Small intestine (tissue), 7 donors: ENCODE data around the gene NDUFB10. TPM values are rescaled to one million over a fixed set of nuclear protein-coding genes. Genes with fewer than 3 reads are reported as not detected.
A peak's percentile ranks its signal among the peaks of the same experiment; 100 is the strongest.

Source experiments
- DNase-seq, 2 donors: peaks; one replicate each; pipeline versions ENCODE4 v3.0.0 to v3.0.0-alpha.2; 2013
- FAIRE-seq: peaks from 2 replicates; lab custom pipeline; 2012; peaks lifted over from hg19 to GRCh38; lab: Jason Lieb, UNC
- H3K27ac ChIP-seq, 3 donors: one replicate each; pipeline ENCODE4 v1.5.1; 2013; ENCODE audit warnings: low read length in 2 of 3, mild to moderate bottlenecking in 2 of 3, control low read depth in 1 of 3, inconsistent platforms in 1 of 3, low read depth in 1 of 3, moderate library complexity in 1 of 3
- H3K27me3 ChIP-seq, 3 donors: one replicate each; pipeline ENCODE4 v1.6.1; 2013; ENCODE audit warnings: low read length in 3 of 3, inconsistent platforms in 1 of 3; ENCODE audit not compliant: control insufficient read depth in 3 of 3, insufficient read depth in 3 of 3
- H3K36me3 ChIP-seq, 3 donors: one replicate each; pipeline ENCODE4 v1.6.1; 2013; ENCODE audit warnings: low read length in 3 of 3, inconsistent platforms in 1 of 3, low read depth in 1 of 3, mild to moderate bottlenecking in 1 of 3, moderate library complexity in 1 of 3; ENCODE audit not compliant: control insufficient read depth in 3 of 3, insufficient read depth in 2 of 3
- H3K4me1 ChIP-seq, 3 donors: one replicate each; pipeline ENCODE4 v1.6.1; 2013; ENCODE audit warnings: low read length in 2 of 3, inconsistent platforms in 1 of 3, low read depth in 1 of 3, mild to moderate bottlenecking in 1 of 3, moderate library complexity in 1 of 3; ENCODE audit not compliant: control insufficient read depth in 3 of 3, insufficient read depth in 2 of 3
- H3K4me3 ChIP-seq, 3 donors: one replicate each; pipeline ENCODE4 v1.5.1; 2013; ENCODE audit warnings: low read length in 3 of 3, control low read depth in 1 of 3, inconsistent platforms in 1 of 3, low read depth in 1 of 3, mild to moderate bottlenecking in 1 of 3, moderate library complexity in 1 of 3
- H3K9me3 ChIP-seq, 2 donors: one replicate each; pipeline ENCODE4 v1.6.1; 2013; ENCODE audit warnings: low read depth in 1 of 2, low read length in 1 of 2; ENCODE audit not compliant: control insufficient read depth in 2 of 2, insufficient read depth in 1 of 2
- WGBS, 3 donors: extraction: QIAGEN DNeasy Blood & Tissue Kit; methylation state at CpG; one replicate each; pipeline ENCODE4 v1.1.7; 2013; 5-methylcytosine and 5-hydroxymethylcytosine counted together
- polyA plus RNA-seq, 4 donors: library from polyadenylated mRNA; stranded (reverse) in 3 of 4; unstranded in 1 of 4; fragments of 200-250 nt in 3 of 4; fragments of 120-200 nt in 1 of 4; gene quantifications; one replicate each; pipeline versions ENCODE4 v1.2.1 to v1.2.3, GENCODE V29; 2013
- donor health status: healthy with polysubstance abuse.
- donor health status: control.
- donor health status: control.
- donor health status: Bipolar disorder and iron deficiency.
- donor health status: healthy.

The NDUFB10 gene
- polyA plus RNA-seq, 4 donors, result 132 to 544 (median 376) TPM

DNA sequence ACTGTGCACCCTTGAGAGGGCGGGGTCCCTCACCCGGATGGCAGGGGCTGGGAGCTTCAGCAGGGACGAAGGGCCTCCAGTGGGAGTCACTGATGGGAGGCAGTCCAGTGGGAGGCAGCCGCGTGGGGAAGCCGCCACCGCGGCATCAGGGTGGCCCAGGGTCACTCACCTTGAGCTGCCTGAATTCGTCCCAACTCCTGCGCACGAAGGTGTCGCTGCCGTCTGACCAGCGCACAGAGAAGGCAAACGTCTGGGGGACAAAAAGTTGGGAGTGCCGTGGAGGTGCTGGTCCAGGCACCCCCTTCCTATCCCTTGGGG is 21.4 kb downstream of the NDUFB10 start:
- H3K9me3 ChIP-seq, result no peaks in the 10 kb centered on the region
- H3K27ac ChIP-seq, result no peak overlapping the region
- WGBS, 3 donors, result 18 to 21% (median 19%) methylated on average over 16 of the region's 16 CpGs
- H3K36me3 ChIP-seq, result peaks cover 0 to 40% (median 0%) of the 10 kb centered on the region in 3 donors
- FAIRE-seq (no peak), DNase-seq (no peak)
- peaks cover 0 to 58% (median 5%) of the 10 kb centered on the region in 3 donors for H3K4me1 ChIP-seq
- H3K27me3 ChIP-seq, result peaks cover 0 to 41% (median 5%) of the 10 kb centered on the region in 3 donors
- H3K4me3 ChIP-seq, result peak overlapping the region in 1 of 3 donors; percentile 6

DNA sequence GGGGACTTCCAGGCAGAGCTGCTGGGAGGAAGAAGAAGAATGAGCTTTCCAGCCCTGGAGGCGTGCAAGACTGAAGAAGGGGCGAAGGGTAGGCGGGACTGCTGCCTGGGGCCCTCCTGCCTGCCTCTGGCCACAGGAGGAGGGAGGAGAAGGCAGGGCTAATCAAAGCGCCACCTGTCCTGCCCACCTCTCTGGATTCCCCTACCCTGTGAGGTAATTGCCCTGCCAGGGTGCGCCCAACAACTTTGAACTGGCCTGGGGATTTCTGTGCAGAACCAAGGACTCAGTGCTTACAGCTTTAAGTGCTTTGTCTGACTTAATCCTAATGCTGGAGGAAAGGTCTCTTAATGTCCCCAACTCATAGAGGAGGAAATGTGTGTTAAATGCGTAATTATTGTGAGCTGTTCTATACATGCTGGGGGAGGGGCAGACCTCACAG is 22.1 kb downstream of the NDUFB10 start, which contains the start of gene NOXO1:
Gene NOXO1 (minus strand): TSS at position 72 of the 439 bp plus-strand sequence. CDS start 290 bp downstream, outside the sequence.
- no peak for FAIRE-seq
- Histone ChIP-seq H3K9me3 (no peaks in the 10 kb centered on the region), H3K36me3 (peaks cover 0 to 40% (median 1%) of the 10 kb centered on the region in 3 donors), H3K4me1 (peaks cover 0 to 65% (median 5%) of the 10 kb centered on the region in 3 donors), H3K27ac (peak within 1 kb of the TSS; percentile 2 to 78 (median 5)), H3K27me3 (peaks cover 0 to 41% (median 5%) of the 10 kb centered on the region in 3 donors), H3K4me3 (peak within 1 kb of the TSS in 1 of 3 donors; percentile 6)
- 9 to 30% (median 18%) methylated on average over 6 of the region's 6 CpGs for WGBS, 3 donors
- peak; percentile 57 to 59 for DNase-seq

DNA sequence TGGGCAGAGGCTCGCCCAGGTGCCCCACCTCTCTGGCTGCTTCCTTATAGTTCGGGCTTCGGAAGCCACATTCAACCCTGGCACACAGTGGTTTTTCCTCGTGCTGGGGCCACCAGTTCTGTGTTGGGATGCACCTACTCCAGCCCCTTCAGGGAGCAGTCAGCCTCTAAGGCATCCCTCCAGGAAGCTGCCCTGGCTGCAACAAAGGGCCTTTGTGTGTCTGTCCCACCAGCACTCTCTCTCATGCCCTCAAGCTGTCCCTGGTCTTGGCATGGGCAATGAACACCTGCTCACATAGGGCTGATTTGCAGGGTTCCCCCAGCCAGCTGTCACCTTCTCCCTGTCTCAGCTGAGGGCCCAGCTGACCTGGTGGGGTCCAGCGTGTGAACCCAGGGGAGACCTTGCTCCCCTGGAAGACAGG is 22.7 kb downstream of the NDUFB10 start:
- Histone ChIP-seq H3K27me3 (peaks cover 0 to 41% (median 5%) of the 10 kb centered on the region in 3 donors), H3K4me3 (no peak overlapping the region), H3K27ac (peak overlapping the region; percentile 2 to 78 (median 5)), H3K36me3 (peaks cover 2 to 40% (median 2%) of the 10 kb centered on the region in 3 donors), H3K4me1 (peaks cover 0 to 67% (median 5%) of the 10 kb centered on the region in 3 donors), H3K9me3 (no peaks in the 10 kb centered on the region)
- WGBS, 3 donors, result 16 to 51% (median 25%) methylated on average over 5 of the region's 5 CpGs
- no peak for FAIRE-seq
- peak; percentile 41 to 66 for DNase-seq

DNA sequence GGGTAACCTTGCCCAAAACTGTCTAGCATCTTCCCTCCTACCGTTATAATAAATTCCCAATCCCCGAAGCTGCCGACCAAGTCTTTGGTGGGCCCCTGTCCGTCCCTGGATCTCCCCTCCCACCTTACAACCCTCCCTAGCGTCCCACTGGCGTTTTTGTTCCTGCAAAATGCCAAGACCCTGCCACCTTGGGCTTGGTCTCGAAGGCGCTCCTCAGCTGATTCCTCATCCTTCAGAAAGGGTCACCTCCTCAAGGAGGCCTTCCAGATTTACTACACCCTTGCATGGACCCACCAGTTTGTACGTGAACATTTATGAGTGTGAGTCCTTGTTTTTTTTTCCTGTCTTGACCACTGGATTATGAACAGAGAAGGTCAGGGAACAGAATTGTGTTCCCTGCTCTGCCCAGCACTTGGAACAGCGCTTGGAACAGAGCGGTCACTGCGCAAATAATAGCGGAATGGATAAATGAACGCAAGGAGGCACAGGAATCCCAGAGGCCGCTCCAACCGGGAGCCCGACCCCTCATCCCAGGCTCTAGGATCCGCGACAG is 23.7 kb downstream of the NDUFB10 start:
- H3K27me3 ChIP-seq, result peaks cover 0 to 43% (median 5%) of the 10 kb centered on the region in 3 donors

DNA sequence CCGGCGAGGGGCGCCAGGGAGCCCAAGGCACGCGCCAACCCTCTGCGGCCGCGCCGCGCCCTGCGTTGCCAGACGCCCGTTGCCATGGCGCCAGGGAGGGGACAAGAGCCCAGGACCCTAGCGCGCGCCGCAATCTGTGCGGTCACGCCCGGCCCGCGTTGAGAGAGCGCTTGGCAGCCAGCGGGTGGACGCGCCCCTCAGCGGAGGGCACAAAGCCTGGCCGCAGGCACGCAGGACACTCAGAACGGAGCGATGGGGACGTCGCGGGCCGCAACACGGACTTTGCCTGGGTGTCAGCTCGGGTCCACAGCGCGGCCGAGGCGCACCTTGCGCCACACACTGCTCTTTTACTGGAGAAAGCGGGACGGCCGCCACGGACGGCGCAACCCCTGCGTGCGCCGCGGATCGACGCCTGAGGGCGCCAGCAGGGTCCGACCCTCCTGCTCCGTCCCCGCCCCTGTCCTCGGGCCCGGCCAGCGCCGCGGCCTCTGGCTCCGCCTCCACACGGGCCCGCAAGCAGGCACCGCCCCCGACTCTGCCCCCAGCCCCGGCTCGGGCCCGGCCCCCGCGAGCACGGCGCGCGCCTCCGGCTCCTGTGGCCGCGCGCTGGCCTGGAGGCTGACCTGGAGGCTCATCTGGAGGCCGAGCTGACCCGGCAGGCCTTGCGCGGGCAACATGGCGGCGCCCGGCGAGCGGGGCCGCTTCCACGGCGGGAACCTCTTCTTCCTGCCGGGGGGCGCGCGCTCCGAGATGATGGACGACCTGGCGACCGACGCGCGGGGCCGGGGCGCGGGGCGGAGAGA is 24.4 kb downstream of the NDUFB10 start, which contains the start of gene GFER:
Gene GFER (plus strand): TSS at position 650 of the 803 bp plus-strand sequence. CDS start 26 bp downstream, at position 676.
- DNase-seq, result peak; percentile 90 to 95
- Histone ChIP-seq H3K27ac (peak within 1 kb of the TSS; percentile 82 to 97 (median 85)), H3K27me3 (peaks cover 3 to 50% (median 6%) of the 10 kb centered on the region in 3 donors), H3K4me1 (peaks cover 0 to 61% (median 5%) of the 10 kb centered on the region in 3 donors), H3K36me3 (peaks cover 2 to 30% (median 2%) of the 10 kb centered on the region in 3 donors), H3K9me3 (no peaks in the 10 kb centered on the region), H3K4me3 (peak within 1 kb of the TSS; percentile 52 to 83 (median 81))
- FAIRE-seq, result no peak
- 0% methylated on average over 64 to 109 of the region's 109 CpGs for WGBS, 3 donors

More for the DNA sequence above, 23.7 kb downstream of the NDUFB10 start:
- H3K36me3 ChIP-seq, result peaks cover 2 to 37% (median 2%) of the 10 kb centered on the region in 3 donors
- no peaks in the 10 kb centered on the region for H3K9me3 ChIP-seq
- WGBS, 3 donors, result 29 to 38% (median 36%) methylated on average over 19 of the region's 19 CpGs
- DNase-seq (no peak), FAIRE-seq (no peak)
- peaks cover 0 to 67% (median 5%) of the 10 kb centered on the region in 3 donors for H3K4me1 ChIP-seq
- peak overlapping the region in 1 of 3 donors; percentile 83 for H3K4me3 ChIP-seq
- peak overlapping the region in 2 of 3 donors; percentile 82 to 90 for H3K27ac ChIP-seq

DNA sequence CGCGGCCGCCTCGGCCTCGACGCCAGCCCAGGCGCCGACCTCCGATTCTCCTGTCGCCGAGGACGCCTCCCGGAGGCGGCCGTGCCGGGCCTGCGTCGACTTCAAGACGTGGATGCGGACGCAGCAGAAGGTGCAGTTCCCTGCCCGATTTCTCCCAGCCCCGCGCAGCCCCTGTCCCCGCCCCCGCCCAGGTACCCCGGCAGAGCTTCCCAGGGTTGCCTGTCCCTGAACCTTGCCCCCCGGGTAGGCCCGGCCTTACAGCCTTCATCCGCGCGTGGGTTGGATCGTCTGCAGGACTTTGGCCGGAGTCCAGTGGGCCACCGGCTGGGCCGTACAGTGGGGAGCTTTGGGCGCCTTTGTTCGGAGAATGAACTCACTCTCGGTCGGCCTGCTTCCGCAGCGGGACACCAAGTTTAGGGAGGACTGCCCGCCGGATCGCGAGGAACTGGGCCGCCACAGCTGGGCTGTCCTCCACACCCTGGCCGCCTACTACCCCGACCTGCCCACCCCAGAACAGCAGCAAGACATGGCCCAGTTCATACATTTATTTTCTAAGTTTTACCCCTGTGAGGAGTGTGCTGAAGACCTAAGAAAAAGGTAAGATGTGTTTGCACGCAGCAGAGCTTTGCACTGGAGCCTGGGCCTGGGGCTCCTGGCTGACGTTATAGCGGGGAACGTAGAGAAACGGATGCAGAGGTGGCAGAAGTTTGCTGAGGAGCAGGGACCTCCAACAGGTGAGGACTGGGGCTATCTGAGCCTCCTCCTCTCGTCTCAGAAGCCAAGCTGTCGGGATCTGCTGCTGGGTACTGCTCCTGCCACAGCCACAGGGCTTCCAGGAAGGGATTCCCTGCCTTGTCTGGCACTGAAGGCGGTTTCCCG is 25.2 kb downstream of the NDUFB10 start:
- no peak for FAIRE-seq
- DNase-seq, result peak; percentile 78
- WGBS, 3 donors, result 5 to 8% (median 8%) methylated on average over 43 to 58 of the region's 58 CpGs
- peak overlapping the region; percentile 29 to 97 (median 82) for H3K27ac ChIP-seq
- H3K36me3 ChIP-seq, result peaks cover 2 to 29% (median 2%) of the 10 kb centered on the region in 3 donors
- H3K27me3 ChIP-seq, result peaks cover 3 to 55% (median 11%) of the 10 kb centered on the region in 3 donors
- peak overlapping the region; percentile 48 to 83 (median 81) for H3K4me3 ChIP-seq
- peaks cover 0 to 62% (median 5%) of the 10 kb centered on the region in 3 donors for H3K4me1 ChIP-seq
- H3K9me3 ChIP-seq, result no peaks in the 10 kb centered on the region

DNA sequence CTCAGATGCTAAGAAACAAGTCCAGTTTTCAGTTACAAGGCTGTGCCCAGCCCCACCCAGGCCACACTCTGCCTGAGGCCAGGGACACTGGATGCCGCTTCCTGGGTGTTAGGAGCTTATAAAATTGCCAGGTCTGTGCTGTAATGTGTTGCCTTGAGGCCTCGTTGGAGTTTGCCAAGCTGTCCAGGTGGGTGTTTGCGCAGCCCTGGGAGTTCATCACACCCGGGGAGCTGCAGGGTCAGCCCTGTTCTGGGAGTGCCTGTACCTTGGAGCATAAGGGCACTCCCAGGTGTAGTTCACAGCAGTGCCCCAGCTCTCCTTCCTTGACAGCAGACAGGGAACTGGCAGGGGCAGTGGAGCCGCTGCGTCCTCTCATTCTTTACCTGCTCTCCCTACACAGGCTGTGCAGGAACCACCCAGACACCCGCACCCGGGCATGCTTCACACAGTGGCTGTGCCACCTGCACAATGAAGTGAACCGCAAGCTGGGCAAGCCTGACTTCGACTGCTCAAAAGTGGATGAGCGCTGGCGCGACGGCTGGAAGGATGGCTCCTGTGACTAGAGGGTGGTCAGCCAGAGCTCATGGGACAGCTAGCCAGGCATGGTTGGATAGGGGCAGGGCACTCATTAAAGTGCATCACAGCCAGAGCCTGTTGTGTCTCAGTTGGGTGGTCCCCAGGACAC is 26.3 kb downstream of the NDUFB10 start:
- Histone ChIP-seq H3K9me3 (no peaks in the 10 kb centered on the region), H3K27ac (peak overlapping the region; percentile 29 to 97 (median 82)), H3K4me3 (peak overlapping the region in 2 of 3 donors; percentile 48 to 83), H3K4me1 (peaks cover 0 to 56% (median 3%) of the 10 kb centered on the region in 3 donors), H3K27me3 (peaks cover 3 to 50% (median 9%) of the 10 kb centered on the region in 3 donors), H3K36me3 (peaks cover 2 to 29% (median 2%) of the 10 kb centered on the region in 3 donors)
- DNase-seq, result peak; percentile 51 to 90
- no peak for FAIRE-seq
- 51 to 78% (median 63%) methylated on average over 14 of the region's 14 CpGs for WGBS, 3 donors
